HG03558 (cell line): ENCODE results near the gene PDE11A.
"Not testable (repeated sequence)": the region's sequence is repeated elsewhere in the genome, so short reads cannot be mapped to it uniquely, and the experiment has no call there.

Source experiments
- ATAC-seq: cut with Tn5 transposase; IDR thresholded peaks from one replicate; pipeline ENCODE4 v1.9.1; 2021; ENCODE audit warnings: moderate number of reproducible peaks; ENCODE audit not compliant: unreplicated experiment; ENCODE audit errors: extremely low read depth

The PDE11A gene

DNA sequence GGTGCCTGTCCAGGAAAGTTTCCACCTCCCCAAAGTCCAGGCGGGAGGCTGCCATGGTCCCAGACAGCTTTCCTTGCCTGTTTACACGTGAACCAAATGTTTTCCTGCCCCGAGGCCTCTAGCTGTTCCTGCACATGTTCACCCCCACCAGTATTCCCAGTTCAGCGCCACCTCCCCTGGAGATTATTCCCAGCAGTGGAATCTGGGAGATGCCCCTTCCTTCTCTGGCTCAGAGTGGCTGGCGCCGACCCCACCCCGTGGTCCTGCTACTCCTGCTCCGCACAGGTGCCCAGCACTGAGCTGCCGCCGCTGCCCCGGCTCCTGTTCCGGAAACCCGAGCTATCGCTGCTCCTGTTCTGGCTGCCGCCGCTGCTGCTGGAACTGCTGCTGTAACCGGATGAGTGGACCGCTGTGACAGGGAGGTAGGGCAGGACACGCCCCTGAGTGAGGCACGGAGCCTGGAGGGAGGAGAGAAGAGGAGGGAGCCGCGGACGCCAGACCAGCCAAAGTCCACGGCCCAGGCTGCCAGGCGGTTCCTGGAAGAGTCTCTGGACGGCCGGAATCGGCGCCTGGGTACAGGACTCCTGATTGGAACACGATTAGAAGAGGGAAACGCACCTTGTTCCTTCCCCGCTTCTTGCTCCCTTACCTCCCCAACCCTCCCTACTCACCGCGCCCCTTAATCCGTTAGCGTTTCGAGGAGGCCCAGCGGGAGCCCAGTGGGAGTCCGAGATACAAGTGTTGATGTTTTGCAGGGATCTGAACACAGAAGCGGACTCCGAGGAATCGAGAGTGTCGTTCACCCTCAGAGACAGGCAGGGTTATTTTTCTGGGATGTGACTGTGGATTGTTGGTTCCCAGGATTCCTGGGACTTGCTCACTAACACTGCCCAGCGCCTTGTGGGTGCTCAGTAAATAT, at the start of gene PDE11A:
Gene PDE11A (minus strand): TSS at position 395 of the 919 bp plus-strand sequence. CDS start 340 bp downstream, at position 55.
- ATAC-seq = no peak

GRCh38 chr2:178119179-178119922, 46.8 kb upstream of the PDE11A start:
- ATAC-seq = no peak

DNA sequence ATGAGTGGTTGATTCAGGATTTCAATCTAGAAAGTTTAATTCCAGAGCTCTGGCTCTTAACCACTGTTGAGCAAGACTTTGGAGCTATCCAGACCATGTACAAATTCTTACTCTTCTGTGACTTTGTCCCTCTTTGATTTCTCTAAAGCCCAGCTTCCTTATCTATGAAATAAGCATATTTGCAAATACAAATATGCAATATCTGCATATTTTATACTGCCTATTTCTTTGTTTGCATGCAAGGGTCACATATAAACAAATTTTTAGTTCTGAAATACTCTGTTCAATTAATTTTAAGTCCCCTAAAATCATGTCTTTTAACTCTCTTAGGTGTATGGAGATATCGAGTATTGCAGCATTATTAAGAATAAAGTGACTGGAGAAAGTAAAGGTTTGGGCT, 45.1 kb upstream of the PDE11A start:
- ATAC-seq = no peak

GRCh38 chr2:178115271-178115670, 42.7 kb upstream of the PDE11A start:
- ATAC-seq = no peak

DNA sequence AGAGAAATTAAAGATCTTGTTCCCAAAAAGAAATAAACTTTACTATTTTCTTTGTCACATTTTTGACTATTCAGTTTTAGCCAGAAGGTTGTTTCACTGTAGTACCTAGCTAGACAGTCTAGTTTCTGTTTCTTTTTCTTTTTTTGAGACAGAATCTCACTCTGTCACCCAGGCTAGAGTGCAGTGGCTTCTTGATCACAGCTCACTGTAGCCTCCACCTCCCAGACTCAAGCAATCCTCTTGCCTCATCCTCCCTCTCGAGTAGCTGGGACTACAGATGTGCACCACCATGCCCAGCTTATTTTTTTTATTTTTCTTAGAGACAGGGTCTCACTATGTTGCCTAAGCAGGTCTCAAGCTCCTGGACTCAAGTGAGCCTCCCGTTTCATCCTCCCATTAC, 41.9 kb upstream of the PDE11A start:
- peak; percentile 26 for ATAC-seq

DNA sequence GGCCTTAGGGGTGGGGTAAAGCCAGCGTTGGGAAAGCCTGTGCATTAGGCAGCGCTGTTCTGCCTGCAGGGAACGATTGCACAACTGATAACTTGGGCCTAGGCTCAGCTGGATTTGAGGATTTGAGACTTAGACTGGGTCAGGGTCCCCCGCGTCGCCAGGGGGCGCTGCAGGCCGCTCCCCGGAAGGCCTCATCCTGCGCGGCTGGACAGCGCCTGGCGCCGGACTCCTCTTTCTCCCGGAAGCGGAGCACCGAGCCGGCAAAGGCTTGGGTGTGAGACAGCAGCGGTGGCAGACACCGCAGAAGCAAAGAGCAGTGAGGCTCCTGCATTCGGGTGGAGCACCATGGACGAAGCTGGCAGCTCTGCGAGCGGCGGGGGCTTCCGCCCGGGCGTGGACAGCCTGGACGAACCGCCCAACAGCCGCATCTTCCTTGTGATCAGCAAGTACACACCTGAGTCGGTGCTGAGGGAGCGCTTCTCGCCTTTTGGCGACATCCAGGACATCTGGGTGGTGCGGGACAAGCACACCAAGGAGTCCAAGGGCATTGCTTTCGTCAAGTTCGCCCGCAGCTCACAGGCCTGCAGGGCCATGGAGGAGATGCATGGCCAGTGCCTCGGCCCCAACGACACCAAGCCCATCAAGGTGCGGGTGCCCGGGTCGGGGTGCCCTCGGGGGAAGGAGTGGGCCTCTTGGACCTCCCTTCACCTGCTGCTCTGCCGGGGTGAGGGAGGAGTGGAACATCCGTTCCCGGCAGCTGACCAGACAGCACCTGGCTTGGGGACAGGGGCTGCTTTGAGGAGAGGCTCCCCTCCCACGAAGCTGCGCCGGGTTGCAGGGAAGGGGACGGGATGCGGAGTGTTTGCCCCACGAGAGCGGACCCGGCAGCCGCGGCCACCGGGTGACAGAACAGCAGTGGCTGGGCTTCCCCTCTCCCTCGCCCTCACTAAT, 39.9 kb upstream of the PDE11A start, which contains the start of gene RBM45:
Gene RBM45 (plus strand): TSS at position 236 of the 951 bp plus-strand sequence. CDS start 110 bp downstream, at position 346.
- ATAC-seq = peak; percentile 87

DNA sequence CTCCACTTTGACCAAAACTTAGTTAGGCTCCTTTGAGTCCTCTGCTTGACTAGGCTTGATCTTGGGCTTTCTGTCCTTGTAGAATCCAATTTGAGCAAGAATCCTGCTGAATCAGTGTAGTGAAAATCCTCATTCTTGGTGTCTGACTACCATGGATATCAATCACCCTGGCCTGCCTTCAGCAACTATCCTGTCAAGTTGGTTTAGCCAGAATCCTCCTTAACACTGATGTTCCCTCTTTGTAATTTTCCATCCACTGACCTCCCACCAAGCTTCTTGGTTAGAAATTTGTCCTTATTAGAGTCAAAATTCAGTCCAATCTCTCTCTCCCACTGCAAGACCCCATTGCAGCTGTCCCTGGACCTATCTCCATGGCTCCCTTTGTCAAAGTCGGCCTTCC, 39.2 kb upstream of the PDE11A start:
- no peak for ATAC-seq

DNA sequence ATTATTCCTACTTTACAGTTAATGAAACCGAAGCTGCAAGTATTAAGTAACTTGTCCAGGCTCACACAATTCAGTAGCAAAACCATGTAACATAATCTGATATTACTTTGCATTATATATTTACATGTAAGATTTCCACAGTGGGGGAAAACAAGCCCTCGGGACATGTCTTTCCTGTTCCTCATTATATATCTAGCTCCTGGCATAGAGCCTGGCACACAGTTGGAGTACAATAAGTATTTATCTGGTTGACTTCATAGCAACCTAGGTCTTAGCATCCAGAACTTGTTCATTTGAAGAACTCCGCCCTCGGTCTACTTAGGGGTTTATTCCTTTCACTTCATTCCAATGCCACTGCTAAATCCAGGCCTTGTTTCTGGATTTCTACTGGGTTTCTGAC, 38.1 kb upstream of the PDE11A start:
- no peak for ATAC-seq

- no peak for ATAC-seq
Observed at GRCh38 chr2:178109813-178110212, 37.2 kb upstream of the PDE11A start.

DNA sequence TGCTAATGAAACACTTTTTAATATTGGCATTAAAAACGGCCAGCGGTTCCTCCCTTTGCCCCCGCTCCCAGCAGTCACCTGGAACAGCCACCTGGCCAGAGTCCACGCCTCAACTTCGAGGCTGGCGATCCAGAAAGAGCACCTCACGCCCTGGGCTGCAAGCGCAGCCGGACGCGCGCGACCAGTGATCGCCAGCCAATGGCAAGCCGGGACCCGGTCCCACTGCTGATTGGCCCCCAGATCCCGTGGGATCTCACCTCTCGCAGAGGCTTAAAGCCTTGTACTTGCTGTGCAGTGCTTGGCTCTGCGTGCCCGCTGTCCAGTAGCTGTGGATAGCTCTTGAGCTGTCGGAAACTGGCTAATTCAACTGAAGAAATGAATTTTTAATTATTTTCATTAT, 35.6 kb upstream of the PDE11A start:
- no peak for ATAC-seq

DNA sequence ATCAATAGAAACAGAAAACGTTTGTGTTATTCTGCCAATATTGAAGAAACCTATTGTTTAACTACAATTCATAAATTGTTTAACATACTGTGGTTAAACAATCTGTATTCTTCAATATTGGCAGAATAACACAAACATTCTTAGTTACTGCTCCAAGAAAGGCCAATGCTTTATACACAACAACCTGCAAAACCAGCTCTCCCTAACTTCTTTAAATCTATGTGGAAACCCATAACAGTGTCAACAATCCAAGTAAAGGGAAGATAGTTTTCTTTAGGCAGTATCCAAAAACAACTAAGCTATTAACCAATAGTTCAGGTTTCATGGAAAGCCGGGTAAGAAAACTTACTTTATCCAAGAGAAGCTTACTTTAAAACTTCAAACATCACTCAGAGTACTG, 33.5 kb upstream of the PDE11A start:
- no peak for ATAC-seq

GRCh38 chr2:178105566-178105965, 33.0 kb upstream of the PDE11A start:
- ATAC-seq = no peak

GRCh38 chr2:178101321-178102079, 28.9 kb upstream of the PDE11A start:
- ATAC-seq = no peak

- ATAC-seq = no peak
Observed at GRCh38 chr2:178093471-178093870, 20.9 kb upstream of the PDE11A start.

DNA sequence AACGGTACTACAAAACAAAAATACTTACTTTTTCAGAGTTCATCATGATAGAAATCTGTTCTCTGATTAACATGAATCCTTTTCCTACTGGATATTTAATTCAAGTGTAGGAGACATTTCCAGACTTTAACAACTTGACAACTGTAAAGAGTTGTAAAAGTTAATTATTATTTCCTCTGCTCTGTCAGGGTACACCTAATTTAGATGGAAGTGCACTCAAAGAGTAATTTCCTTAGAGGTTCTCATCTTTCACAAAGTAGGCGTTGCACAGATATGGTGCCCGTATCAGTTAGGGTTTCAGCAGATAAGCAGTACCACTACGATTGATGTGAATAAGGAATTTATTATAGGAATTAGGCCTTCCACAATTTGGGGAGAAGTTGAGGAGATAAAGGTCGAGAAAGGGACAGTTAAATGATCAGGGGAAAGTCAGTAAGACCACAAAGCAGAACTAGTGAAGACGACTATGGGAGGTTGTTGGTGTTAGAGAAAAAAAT, 16.2 kb upstream of the PDE11A start:
- no peak for ATAC-seq

- ATAC-seq = no peak
Observed at GRCh38 chr2:178084273-178084672, 11.7 kb upstream of the PDE11A start.

- no peak for ATAC-seq
Observed at GRCh38 chr2:178082408-178083045, 9.9 kb upstream of the PDE11A start.

GRCh38 chr2:178079279-178079678, 6.7 kb upstream of the PDE11A start:
- not testable (repeated sequence) for ATAC-seq

- ATAC-seq = no peak
Observed at GRCh38 chr2:178076130-178076529, 3.6 kb upstream of the PDE11A start.
